ENCODE measurements around the gene FYN. TPM values are rescaled to one million over a fixed set of nuclear protein-coding genes. Genes with fewer than 3 reads are reported as not detected.

FYN gene
- total RNA-seq, 2 donors from 2014 or later: 13.7 to 103 TPM

DNA sequence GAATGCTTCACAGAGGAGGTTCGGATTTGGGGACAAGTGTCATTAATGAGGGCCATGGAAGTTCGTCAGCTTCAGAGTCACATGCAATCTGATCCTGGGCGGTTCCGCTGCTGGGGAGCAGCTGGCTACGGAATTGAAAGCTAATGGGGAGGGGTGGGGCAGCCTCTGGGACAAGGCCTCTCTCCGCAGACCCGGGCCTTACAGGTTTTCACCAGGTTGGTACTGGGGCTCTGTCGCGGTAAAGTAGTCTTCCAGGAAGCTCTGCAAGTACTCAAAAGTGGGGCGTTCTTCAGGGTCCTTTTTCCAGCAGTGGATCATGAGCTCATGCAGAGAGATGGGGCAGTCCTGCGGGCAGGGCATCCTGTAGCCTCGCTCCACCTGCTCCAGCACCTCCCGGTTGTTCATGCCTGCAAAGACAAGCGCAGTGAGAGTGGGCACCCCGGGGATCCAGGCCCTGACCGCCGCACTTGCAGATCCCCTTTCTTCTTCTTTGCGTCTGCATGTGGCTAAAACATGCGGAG is 211.7 kb downstream of the FYN start:
- H3K4me3 ChIP-seq: no peak overlapping the region
- H3K27me3 ChIP-seq (replicated peaks; ENCODE audit: insufficient read depth): no peaks in the 10 kb centered on the region
- H3K27ac ChIP-seq: peak overlapping the region; percentile 57 to 62
- peaks cover 30% of the 10 kb centered on the region for H3K4me1 ChIP-seq (replicated peaks)
- TF ChIP-seq POLR2A (IDR thresholded peaks at IDR 0.05) (no peak), POLR2AphosphoS5 (IDR thresholded peaks at IDR 0.05) (peak; percentile 53)
- TF ChIP-seq, protein P1, sequence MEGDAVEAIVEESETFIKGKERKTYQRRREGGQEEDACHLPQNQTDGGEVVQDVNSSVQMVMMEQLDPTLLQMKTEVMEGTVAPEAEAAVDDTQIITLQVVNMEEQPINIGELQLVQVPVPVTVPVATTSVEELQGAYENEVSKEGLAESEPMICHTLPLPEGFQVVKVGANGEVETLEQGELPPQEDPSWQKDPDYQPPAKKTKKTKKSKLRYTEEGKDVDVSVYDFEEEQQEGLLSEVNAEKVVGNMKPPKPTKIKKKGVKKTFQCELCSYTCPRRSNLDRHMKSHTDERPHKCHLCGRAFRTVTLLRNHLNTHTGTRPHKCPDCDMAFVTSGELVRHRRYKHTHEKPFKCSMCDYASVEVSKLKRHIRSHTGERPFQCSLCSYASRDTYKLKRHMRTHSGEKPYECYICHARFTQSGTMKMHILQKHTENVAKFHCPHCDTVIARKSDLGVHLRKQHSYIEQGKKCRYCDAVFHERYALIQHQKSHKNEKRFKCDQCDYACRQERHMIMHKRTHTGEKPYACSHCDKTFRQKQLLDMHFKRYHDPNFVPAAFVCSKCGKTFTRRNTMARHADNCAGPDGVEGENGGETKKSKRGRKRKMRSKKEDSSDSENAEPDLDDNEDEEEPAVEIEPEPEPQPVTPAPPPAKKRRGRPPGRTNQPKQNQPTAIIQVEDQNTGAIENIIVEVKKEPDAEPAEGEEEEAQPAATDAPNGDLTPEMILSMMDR (IDR thresholded peaks at IDR 0.05): no peak
- H3K9me3 ChIP-seq: no peaks in the 10 kb centered on the region
- no peaks in the 10 kb centered on the region for H3K36me3 ChIP-seq
- 39% methylated on average over 19 of the region's 19 CpGs for WGBS
- peak; percentile 49 for DNase-seq (ENCODE audit: low spot score)
- intact Hi-C loops (cut with DNase I): no loop called here

DNA sequence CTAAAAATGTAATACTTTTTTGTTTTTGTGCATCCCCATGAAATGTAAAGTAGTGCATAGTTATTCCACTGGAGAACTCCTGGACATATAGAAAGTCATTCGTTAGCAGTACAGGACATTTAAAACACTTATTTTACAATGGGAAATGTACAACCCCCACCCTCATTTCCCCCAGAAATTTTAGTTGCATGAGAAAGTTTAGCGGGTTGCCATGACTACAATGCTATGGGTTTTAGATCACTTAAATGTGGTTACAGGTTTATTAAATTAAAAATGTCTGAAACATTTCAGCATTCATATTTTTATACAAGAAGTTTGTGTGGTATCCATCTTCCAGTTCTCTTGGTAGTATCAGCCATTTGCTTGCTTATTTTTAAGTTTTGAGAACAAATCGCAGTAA is 212.7 kb downstream of the FYN start:
- Histone ChIP-seq H3K4me1 (replicated peaks) (peaks cover 30% of the 10 kb centered on the region), H3K27me3 (replicated peaks; ENCODE audit: insufficient read depth) (no peaks in the 10 kb centered on the region), H3K36me3 (no peaks in the 10 kb centered on the region), H3K27ac (no peak overlapping the region), H3K4me3 (no peak overlapping the region), H3K9me3 (no peaks in the 10 kb centered on the region)
- WGBS: 77% methylated on average over 3 of the region's 3 CpGs
- TF ChIP-seq POLR2A (IDR thresholded peaks at IDR 0.05) (no peak), POLR2AphosphoS5 (IDR thresholded peaks at IDR 0.05) (no peak)
- TF ChIP-seq, protein P1 (IDR thresholded peaks at IDR 0.05): no peak
- intact Hi-C loops (cut with DNase I): no loop called here
- DNase-seq (ENCODE audit: low spot score): no peak

DNA sequence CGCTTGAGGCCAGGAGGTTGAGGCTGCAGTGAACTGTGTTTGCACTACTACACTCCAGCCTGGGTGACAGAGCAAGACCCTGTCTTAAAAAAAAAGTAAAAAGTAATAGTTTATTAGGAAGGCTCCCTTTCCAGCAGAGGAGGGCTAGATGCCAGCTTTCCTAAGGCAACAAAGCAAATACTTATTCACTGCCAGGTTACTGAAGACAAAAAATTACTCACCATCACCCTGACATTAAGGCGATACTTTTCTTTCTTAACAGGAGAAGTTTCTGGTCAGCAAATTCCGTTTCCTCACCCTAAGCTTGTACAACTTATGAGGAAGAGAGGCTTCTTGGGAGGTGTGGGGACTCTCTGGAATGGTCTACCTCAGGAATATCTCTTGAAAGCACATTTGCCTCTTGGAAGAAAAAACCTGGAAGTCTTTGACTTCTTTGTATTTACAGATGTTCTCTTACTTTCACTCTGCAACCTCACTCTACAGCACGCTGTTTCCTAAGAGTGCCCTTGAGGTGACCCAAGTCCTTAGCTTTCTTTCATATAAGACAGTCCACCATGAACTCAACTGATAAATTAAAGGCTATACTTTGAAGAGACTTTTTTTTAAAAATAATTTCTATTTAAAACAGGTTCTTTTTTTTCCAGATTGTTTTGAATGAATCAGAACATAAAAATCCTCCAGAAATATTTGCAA is 214.6 kb downstream of the FYN start:
- peak; percentile 53 for DNase-seq (ENCODE audit: low spot score)

DNA sequence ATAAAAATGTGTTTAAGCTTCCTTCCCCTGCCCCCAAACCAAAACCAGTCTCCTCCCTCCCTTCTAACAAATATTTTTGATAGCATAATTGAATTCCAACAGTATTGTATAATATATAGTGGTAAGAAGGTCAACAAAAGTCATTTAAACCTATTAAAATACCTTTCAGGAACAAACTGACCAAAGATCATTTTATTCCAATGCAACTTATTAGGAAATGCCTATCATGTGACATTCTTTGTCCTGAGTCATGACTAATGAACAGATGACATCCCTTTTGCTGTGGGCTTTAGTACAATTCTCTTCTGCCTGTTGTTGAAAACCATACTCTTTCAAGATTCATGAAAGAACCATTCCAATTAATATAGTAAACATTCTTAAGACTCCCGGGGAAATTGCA is 216.1 kb downstream of the FYN start:
- Histone ChIP-seq H3K27me3 (replicated peaks; ENCODE audit: insufficient read depth) (no peaks in the 10 kb centered on the region), H3K27ac (peak overlapping the region; percentile 34 to 69), H3K9me3 (no peaks in the 10 kb centered on the region), H3K4me3 (no peak overlapping the region), H3K36me3 (no peaks in the 10 kb centered on the region), H3K4me1 (replicated peaks) (peaks cover 20% of the 10 kb centered on the region)
- TF ChIP-seq POLR2AphosphoS5 (IDR thresholded peaks at IDR 0.05): peak; percentile 91
- no peak for TF ChIP-seq POLR2A (IDR thresholded peaks at IDR 0.05)
- DNase-seq (ENCODE audit: low spot score): no peak
- intact Hi-C loops (cut with DNase I): no loop called here
- 19% methylated on average over 1 of the region's 1 CpG for WGBS

More for the DNA sequence above, 214.6 kb downstream of the FYN start:
- Histone ChIP-seq H3K9me3 (no peaks in the 10 kb centered on the region), H3K4me3 (no peak overlapping the region), H3K27ac (peak overlapping the region; percentile 50 to 64), H3K36me3 (no peaks in the 10 kb centered on the region), H3K4me1 (replicated peaks) (peaks cover 30% of the 10 kb centered on the region), H3K27me3 (replicated peaks; ENCODE audit: insufficient read depth) (no peaks in the 10 kb centered on the region)
- intact Hi-C loops (cut with DNase I): no loop called here
- 23% methylated on average over 4 of the region's 4 CpGs for WGBS
- no peak for TF ChIP-seq POLR2AphosphoS5 (IDR thresholded peaks at IDR 0.05)
- TF ChIP-seq POLR2A (IDR thresholded peaks at IDR 0.05): no peak
- TF ChIP-seq, protein P1 (IDR thresholded peaks at IDR 0.05): no peak

DNA sequence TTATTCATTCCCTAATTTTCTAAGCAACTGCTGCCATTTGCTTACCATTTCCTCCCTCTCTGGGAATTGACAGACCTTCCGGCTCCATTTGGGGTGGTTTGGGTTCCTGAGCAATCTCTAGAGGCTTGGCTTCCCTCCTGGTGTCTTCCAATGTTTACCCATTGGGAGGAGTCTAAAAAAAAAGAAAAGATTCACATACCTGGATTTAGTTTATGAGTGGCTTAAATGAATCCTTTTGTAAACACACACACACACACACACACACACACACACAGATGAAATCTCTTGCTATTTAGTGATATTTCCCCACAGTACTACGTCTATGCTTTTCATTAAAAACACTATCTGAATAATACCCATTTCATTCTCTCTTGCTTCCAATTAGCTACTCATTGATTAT is 219.3 kb downstream of the FYN start:
- H3K27me3 ChIP-seq (replicated peaks; ENCODE audit: insufficient read depth): no peaks in the 10 kb centered on the region
- H3K36me3 ChIP-seq: no peaks in the 10 kb centered on the region
- WGBS: 40% methylated on average over 2 of the region's 2 CpGs
- no peak overlapping the region for H3K4me3 ChIP-seq
- TF ChIP-seq POLR2A (IDR thresholded peaks at IDR 0.05): no peak
- TF ChIP-seq POLR2AphosphoS5 (IDR thresholded peaks at IDR 0.05): peak; percentile 62
- TF ChIP-seq, protein P1 (IDR thresholded peaks at IDR 0.05): no peak
- H3K9me3 ChIP-seq: no peaks in the 10 kb centered on the region
- DNase-seq (ENCODE audit: low spot score): peak; percentile 60
- H3K4me1 ChIP-seq (replicated peaks): peaks cover 10% of the 10 kb centered on the region
- H3K27ac ChIP-seq: peak overlapping the region in 1 of 2 donors; percentile 29
- intact Hi-C loops (cut with DNase I): no loop called here
